Osteocyte (in vitro differentiated cells): ENCODE data around the gene ACAP3. TPM values are rescaled to one million over a fixed set of nuclear protein-coding genes. Genes with fewer than 3 reads are reported as not detected.

Source experiments
- DNase-seq: peaks from one replicate; pipeline ENCODE4 v3.0.0; 2021; ENCODE audit warnings: mixed read lengths; ENCODE audit not compliant: unreplicated experiment; ENCODE audit errors: extremely low spot score
- H3K27ac Mint-ChIP-seq: one replicate; pipeline ENCODE4 v1.8.0; 2021; ENCODE audit warnings: mild to moderate bottlenecking, mixed read lengths; ENCODE audit not compliant: unreplicated experiment
- H3K27me3 Mint-ChIP-seq: one replicate; pipeline ENCODE4 v1.8.0; 2021; ENCODE audit warnings: mixed read lengths; ENCODE audit not compliant: unreplicated experiment
- H3K36me3 Mint-ChIP-seq: one replicate; pipeline ENCODE4 v1.8.0; 2021; ENCODE audit warnings: mixed read lengths; ENCODE audit not compliant: unreplicated experiment
- H3K4me1 Mint-ChIP-seq: one replicate; pipeline ENCODE4 v1.8.0; 2021; ENCODE audit warnings: mixed read lengths; ENCODE audit not compliant: unreplicated experiment
- H3K4me3 Mint-ChIP-seq: one replicate; pipeline ENCODE4 v1.8.0; 2021; ENCODE audit warnings: mild to moderate bottlenecking, moderate library complexity, mixed read lengths; ENCODE audit not compliant: unreplicated experiment
- H3K9me3 Mint-ChIP-seq: one replicate; pipeline ENCODE4 v1.8.0; 2021; ENCODE audit warnings: mixed read lengths; ENCODE audit not compliant: unreplicated experiment
- total RNA-seq: library from RNA; stranded (reverse); gene quantifications from 2 replicates; pipeline ENCODE4 v1.2.1, GENCODE V29; 2021
- TF ChIP-seq, protein P1 (sequence below): fragments of 200-600 bp; sonication (generic); IDR thresholded peaks from 2 replicates; pipeline ENCODE4 v1.5.0; 2021; ENCODE audit warnings: antibody characterized with exemption, mild to moderate bottlenecking, moderate library complexity

ACAP3 gene
- total RNA-seq, 1 donor from 2014 or later, result 73.8 TPM

DNA sequence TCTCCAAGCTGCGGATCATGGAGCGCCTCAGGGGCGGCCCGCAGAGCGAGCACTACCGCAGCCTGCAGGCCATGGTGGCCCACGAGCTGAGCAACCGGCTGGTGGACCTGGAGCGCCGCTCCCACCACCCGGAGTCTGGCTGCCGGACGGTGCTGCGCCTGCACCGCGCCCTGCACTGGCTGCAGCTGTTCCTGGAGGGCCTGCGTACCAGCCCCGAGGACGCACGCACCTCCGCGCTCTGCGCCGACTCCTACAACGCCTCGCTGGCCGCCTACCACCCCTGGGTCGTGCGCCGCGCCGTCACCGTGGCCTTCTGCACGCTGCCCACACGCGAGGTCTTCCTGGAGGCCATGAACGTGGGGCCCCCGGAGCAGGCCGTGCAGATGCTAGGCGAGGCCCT is 19.6 kb upstream of the ACAP3 start:
- TF ChIP-seq, protein P1, sequence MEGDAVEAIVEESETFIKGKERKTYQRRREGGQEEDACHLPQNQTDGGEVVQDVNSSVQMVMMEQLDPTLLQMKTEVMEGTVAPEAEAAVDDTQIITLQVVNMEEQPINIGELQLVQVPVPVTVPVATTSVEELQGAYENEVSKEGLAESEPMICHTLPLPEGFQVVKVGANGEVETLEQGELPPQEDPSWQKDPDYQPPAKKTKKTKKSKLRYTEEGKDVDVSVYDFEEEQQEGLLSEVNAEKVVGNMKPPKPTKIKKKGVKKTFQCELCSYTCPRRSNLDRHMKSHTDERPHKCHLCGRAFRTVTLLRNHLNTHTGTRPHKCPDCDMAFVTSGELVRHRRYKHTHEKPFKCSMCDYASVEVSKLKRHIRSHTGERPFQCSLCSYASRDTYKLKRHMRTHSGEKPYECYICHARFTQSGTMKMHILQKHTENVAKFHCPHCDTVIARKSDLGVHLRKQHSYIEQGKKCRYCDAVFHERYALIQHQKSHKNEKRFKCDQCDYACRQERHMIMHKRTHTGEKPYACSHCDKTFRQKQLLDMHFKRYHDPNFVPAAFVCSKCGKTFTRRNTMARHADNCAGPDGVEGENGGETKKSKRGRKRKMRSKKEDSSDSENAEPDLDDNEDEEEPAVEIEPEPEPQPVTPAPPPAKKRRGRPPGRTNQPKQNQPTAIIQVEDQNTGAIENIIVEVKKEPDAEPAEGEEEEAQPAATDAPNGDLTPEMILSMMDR, result no peak
- Mint-ChIP-seq H3K36me3 (no peaks in the 10 kb centered on the region), H3K27ac (no peak overlapping the region), H3K4me1 (peaks cover 36% of the 10 kb centered on the region), H3K9me3 (no peaks in the 10 kb centered on the region), H3K27me3 (no peaks in the 10 kb centered on the region), H3K4me3 (no peak overlapping the region)
- DNase-seq, result no peak

DNA sequence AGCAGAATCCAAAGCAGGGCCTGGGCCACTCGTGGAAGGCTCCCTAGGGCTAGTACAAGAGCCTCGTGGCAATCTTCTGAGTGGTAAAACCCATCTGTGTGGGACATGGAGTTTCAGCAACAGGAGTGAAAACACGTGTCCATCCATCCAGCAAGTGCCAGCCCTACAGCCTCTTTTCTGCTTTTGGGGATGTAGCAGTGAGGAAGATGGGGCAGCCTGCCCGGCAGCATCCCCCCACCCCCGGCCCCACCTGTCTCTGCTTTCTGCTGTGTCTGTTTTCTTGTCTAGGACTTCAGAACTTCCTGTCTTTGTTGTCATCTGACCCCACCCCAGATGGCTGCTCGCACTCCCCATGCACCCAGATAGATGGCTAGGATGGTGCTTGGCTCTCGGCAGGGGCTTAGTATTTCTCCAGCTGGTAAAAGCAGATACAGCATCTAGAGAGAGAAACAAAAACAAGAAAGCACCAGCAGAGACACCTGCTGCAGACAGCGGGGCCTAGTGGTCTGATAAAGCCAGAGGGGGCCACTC is 18.4 kb upstream of the ACAP3 start:
- no peak for DNase-seq
- no peaks in the 10 kb centered on the region for H3K9me3 Mint-ChIP-seq

DNA sequence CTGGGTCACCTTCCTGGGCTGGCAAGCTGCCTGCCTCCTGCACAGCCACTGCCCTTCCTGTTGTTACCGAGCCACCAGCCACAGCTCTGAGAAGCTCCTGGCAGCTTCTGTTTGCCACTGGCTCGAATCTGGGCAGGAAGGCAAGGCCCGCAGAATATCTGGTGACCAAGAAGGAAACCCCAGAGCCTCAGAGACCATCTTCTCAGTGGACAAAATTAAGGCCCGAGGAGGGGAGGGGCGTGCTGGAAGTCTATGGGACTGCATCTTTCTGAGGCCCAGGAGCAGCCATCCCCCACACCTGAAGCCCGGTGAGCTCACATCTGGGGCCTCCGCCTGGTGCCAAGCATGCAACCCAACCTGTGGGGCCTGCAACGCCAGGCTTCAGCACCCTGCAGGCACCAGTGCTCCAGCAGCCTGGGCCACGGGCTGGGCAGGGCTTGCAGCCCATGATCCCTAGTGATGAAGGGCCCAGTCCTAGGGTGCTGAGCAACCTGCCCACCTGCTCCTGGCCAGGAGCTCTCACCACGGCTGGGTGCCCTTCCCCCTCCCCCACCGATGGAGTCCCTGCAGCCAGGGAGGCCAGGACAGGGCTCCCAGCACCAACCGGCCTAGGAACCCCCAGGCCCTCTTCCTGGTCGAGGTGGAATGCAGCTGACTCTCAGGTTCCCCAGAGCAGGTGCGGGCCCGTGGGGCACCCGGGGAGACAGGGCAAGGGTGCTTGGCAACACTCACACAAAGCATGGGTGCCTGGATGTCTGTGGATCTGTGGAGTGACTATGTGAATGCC is 17.8 kb upstream of the ACAP3 start:
- Mint-ChIP-seq H3K9me3 (no peaks in the 10 kb centered on the region), H3K27ac (no peak overlapping the region), H3K27me3 (no peaks in the 10 kb centered on the region), H3K4me1 (peaks cover 28% of the 10 kb centered on the region), H3K4me3 (peak overlapping the region; percentile 68), H3K36me3 (no peaks in the 10 kb centered on the region)
- no peak for DNase-seq
- TF ChIP-seq, protein P1, result no peak

More for the DNA sequence above, 18.4 kb upstream of the ACAP3 start:
- Mint-ChIP-seq H3K4me1 (peaks cover 35% of the 10 kb centered on the region), H3K27ac (no peak overlapping the region), H3K36me3 (no peaks in the 10 kb centered on the region), H3K4me3 (peak overlapping the region; percentile 68), H3K27me3 (no peaks in the 10 kb centered on the region)
- TF ChIP-seq, protein P1, result no peak

DNA sequence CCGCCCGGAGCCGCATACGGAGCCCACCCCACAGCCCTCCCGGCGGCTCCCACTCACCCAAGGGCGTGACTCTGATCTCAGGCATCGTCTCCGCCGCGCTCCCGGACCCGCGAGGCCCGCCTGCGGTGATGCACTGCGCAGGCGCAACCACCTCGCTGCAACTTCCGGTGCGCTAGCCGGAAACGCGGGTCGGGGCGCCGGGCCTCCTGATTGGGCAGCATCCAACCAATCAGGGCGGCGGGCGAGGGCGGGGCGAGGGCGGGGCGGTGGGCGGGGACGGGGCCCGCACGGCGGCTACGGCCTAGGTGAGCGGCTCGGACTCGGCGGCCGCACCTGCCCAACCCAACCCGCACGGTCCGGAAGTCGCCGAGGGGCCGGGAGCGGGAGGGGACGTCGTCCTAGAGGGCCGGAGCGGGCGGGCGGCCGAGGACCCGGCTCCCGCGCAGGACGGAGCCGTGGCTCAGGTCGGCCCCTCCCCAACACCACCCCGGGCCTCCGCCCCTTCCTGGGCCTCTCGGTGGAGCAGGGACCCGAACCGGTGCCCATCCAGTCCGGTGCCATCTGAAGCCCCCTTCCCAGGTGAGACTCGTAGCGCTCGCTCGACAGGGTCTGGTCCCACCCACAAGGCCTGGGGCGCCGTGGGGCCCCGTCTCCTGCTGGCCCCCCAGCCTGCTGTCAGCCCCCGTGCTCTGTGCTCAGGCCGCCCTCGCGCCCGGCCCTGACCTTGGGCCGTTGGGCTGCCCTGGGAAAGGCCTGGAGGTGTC is 17.0 kb upstream of the ACAP3 start, which contains the start of the genes CPTP and INTS11:
TSS of gene CPTP (plus strand) at position 279 of the 764 bp plus-strand sequence. CDS start 2,109 bp downstream, outside the sequence.
TSS of gene INTS11 (minus strand) at position 137 of the 764 bp plus-strand sequence. CDS start at position 85, 52 bp downstream.
- peak within 1 kb of the TSS; percentile 77 for H3K27ac Mint-ChIP-seq
- peaks cover 4% of the 10 kb centered on the region for H3K36me3 Mint-ChIP-seq

More for the DNA sequence above, 17.0 kb upstream of the ACAP3 start, which contains the start of the genes CPTP and INTS11:
- no peaks in the 10 kb centered on the region for H3K27me3 Mint-ChIP-seq
- TF ChIP-seq, protein P1, result no peak
- no peaks in the 10 kb centered on the region for H3K9me3 Mint-ChIP-seq
- DNase-seq, result peak; percentile 99
- peaks cover 23% of the 10 kb centered on the region for H3K4me1 Mint-ChIP-seq
- H3K4me3 Mint-ChIP-seq, result peak within 1 kb of the TSS; percentile 85
